ENCODE measurements around the gene NFIA. TPM values are rescaled to one million over a fixed set of nuclear protein-coding genes. Genes with fewer than 3 reads are reported as not detected.
"Not testable (repeated sequence)": the region's sequence is repeated elsewhere in the genome, so short reads cannot be mapped to it uniquely, and the experiment has no call there.

Gene NFIA
- total RNA-seq, 2 experiments from 2014 or later = 4.2 to 5.7 TPM

DNA sequence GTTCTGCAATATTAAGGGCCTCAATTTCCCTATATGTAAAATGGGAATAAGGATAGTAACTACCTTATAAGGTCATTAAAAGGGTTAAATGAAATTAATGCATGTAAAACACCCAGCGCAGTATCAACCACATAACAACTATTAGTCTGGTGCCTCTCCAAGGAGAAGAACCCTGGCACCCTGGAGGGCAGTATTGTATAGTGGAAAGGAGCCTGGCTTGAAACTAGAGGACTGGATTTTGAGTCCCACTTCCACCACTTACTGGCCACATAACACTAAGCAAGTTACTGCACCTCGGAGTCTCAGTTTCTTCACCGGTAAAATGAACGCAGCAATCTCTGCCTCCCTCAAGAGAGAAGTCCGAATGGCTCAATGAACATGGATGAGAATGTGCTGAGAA is 385.5 kb downstream of the NFIA start:
- H3K27me3 Mint-ChIP-seq; H3K9me3 Mint-ChIP-seq; H3K4me1 Mint-ChIP-seq; POLR2A ChIA-PET; H3K36me3 Mint-ChIP-seq; H3K4me3 Mint-ChIP-seq; H3K27ac Mint-ChIP-seq; ATAC-seq (ENCODE audit: low read depth); DNase-seq: not testable (repeated sequence)

DNA sequence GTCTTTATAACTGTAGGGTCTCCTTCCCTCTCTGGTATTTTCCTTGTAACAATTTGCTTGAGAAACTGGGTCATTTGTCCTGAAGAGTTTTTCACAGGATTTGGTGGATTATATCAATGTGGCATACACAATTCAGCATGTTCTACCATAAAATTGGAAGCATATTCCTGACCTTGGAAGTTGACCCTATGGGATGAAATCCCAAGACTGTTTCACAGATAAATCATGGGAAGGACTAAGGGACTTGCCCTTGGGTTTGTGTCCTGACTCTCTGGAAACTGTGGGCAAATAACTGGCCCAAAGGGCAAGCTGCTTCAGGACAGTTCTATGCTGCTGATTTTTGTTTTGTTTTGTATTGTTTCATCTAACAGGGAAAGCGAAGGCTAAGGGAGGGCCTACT is 387.0 kb downstream of the NFIA start:
- H3K27ac Mint-ChIP-seq = no peak overlapping the region
- ATAC-seq (ENCODE audit: low read depth) = no peak

DNA sequence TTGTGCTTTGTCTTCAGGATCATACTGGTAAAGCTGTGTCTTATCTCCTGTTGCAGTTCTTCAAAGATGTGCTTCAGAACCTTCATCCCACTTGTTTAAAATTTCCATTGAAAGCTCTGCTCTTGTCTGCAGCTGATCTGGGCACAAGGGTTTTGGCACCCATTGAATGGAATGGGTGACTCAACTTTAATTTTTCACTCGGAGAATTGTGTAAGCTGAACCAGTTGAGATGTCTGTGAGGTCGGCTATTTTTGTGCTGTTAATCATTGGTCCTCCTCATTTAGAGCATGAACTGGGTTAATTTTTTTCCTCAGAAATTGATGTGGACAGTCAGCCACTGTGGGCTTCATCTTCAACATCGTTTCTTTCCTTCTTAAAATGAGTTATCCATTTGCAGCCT is 390.5 kb downstream of the NFIA start:
- Mint-ChIP-seq H3K27me3 (peaks cover 10% of the 10 kb centered on the region), H3K4me3 (no peak overlapping the region), H3K27ac (no peak overlapping the region), H3K4me1 (no peaks in the 10 kb centered on the region), H3K9me3 (no peaks in the 10 kb centered on the region), H3K36me3 (no peaks in the 10 kb centered on the region)
- DNase-seq = no peak
- POLR2A ChIA-PET = no interaction called here
- no peak for ATAC-seq (ENCODE audit: low read depth)

More for the DNA sequence above, 387.0 kb downstream of the NFIA start:
- POLR2A ChIA-PET = no interaction called here
- Mint-ChIP-seq H3K36me3 (no peaks in the 10 kb centered on the region), H3K27me3 (peaks cover 2% of the 10 kb centered on the region), H3K4me3 (no peak overlapping the region), H3K9me3 (no peaks in the 10 kb centered on the region), H3K4me1 (no peaks in the 10 kb centered on the region)
- no peak for DNase-seq

DNA sequence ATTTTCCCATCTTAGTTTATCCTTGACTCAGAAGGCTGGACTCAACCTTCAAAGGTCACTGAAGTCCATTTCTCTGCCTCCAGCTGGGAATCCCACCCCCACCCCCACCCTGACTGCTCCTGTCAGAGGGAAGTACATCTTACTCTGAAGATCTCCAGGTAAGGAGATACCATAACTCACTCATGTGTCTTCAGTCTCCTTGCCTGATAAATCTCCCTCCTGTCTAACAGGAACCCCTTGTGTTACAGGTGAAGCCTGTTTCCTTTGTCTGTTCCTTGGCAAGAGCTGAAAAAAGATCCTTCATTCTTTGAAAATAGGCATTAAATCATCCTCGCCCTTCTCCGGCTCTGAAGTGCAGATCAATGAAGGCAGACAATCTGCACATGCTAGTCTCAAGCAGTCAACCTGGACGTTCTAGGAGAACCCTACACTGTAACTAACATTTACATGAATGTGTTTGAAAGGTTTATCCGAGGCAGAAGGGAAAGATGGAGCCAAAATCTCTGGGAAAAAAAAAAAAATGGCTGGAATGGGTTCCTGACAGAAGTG is 392.0 kb downstream of the NFIA start:
- POLR2A ChIA-PET = no interaction called here
- Mint-ChIP-seq H3K9me3 (no peaks in the 10 kb centered on the region), H3K4me3 (no peak overlapping the region), H3K27ac (no peak overlapping the region), H3K4me1 (no peaks in the 10 kb centered on the region), H3K27me3 (peaks cover 19% of the 10 kb centered on the region), H3K36me3 (no peaks in the 10 kb centered on the region)
- DNase-seq (no peak), ATAC-seq (ENCODE audit: low read depth) (no peak)

DNA sequence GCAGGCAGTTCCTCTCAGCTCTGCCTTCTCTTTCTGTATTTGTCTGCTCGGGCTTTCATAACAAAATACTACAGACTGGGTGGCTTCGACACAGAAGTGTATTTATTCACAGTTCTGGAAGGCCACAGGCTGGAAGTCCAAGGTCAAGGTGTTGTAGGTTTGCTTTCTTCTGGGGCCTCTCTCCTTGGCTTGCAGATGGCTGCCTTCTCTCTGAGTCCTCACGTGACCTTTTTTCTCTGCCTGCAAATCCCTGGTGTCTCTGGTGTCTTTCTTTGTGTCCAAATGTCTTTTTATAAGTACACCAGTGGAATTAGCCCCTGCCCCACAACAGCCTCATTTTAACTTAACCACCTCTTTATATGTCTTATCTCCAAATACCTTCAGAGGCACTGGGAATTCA is 392.6 kb downstream of the NFIA start:
- POLR2A ChIA-PET = no interaction called here
- H3K4me1 Mint-ChIP-seq = no peaks in the 10 kb centered on the region
- ATAC-seq (ENCODE audit: low read depth) (no peak), DNase-seq (no peak)
- H3K9me3 Mint-ChIP-seq = no peaks in the 10 kb centered on the region
- peaks cover 24% of the 10 kb centered on the region for H3K27me3 Mint-ChIP-seq
- H3K4me3 Mint-ChIP-seq = no peak overlapping the region
- no peaks in the 10 kb centered on the region for H3K36me3 Mint-ChIP-seq
- no peak overlapping the region for H3K27ac Mint-ChIP-seq

DNA sequence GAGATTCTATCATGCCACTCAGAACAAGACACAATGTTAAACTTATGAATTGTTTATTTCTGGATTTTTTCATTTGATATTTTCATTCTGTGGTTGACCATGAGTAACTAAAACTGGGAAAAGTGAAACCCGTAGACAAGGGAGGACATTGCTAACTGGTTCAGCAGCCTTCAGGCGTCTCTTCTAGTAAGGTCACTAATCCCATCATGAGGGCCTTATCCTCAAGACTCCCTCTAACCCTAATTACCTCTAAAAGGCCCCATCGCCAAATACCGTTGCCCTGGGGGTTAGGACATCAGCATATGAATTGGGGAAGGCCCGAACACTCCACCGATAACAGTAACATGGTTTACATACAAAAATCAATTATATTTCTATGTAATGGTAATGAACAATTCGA is 394.9 kb downstream of the NFIA start:
- Mint-ChIP-seq H3K27ac (no peak overlapping the region), H3K36me3 (no peaks in the 10 kb centered on the region), H3K4me1 (no peaks in the 10 kb centered on the region), H3K27me3 (peaks cover 34% of the 10 kb centered on the region), H3K4me3 (no peak overlapping the region), H3K9me3 (no peaks in the 10 kb centered on the region)
- DNase-seq (no peak), ATAC-seq (ENCODE audit: low read depth) (no peak)
- POLR2A ChIA-PET = no interaction called here

DNA sequence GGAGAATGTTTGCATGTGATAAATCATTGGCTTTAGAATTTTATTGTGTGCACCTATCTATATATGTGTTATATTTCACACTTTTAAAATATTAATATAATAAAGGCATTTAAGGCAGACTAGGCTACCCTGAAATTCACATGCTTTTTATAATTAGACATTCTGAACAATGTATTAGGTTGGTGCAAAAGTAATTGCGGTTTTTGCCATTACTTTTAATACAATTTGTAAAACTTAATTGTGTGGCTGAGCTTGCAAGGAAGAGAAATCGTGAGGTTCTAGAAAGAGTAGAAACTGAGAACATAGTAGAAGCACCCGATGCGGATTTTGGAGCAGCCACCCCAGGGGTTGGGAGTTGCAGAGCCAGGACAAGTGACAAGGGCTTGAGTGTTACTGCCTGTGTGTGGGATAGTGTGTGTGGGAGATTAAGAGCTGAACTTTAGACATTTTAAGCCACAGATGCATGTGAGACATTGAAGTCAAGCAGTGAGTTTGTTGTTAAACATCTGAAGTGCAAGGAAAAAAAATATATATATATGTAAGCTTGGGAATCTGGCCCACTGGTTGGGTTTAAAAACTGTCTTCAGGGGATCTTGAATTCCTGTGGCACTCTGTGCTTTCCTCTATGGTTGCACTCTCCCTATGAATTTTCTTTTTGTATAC is 398.0 kb downstream of the NFIA start:
- DNase-seq = no peak
- H3K36me3 Mint-ChIP-seq = no peaks in the 10 kb centered on the region
- no peaks in the 10 kb centered on the region for H3K9me3 Mint-ChIP-seq
- POLR2A ChIA-PET = no interaction called here
- peaks cover 39% of the 10 kb centered on the region for H3K27me3 Mint-ChIP-seq
- no peak for ATAC-seq (ENCODE audit: low read depth)
- H3K4me3 Mint-ChIP-seq = no peak overlapping the region
- H3K27ac Mint-ChIP-seq = no peak overlapping the region
- H3K4me1 Mint-ChIP-seq = no peaks in the 10 kb centered on the region

DNA sequence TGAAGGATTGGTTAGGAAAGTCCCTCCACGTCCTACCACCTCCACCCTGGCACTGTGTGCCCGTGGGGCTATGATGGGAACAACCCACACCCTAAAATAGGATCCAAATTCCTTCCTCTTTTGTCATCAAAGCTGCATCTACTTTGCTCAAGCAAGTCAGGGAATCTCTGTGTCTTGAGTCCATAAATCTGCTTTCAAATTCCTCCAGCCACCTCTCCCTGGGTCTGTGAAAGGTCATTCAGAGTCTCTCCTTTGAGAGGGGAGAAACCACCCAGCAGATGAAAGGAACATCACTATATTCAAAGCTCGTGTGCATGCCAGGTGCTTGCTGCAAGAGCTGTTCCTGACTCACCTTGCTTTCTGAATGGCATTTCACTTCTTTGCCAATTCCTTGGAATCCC is 399.0 kb downstream of the NFIA start:
- DNase-seq = no peak
- H3K4me1 Mint-ChIP-seq = peaks cover under 1% of the 10 kb centered on the region
- POLR2A ChIA-PET = no interaction called here
- H3K27me3 Mint-ChIP-seq = peaks cover 38% of the 10 kb centered on the region
- no peak overlapping the region for H3K4me3 Mint-ChIP-seq
- ATAC-seq (ENCODE audit: low read depth) = no peak
- H3K36me3 Mint-ChIP-seq = no peaks in the 10 kb centered on the region
- no peak overlapping the region for H3K27ac Mint-ChIP-seq
- no peaks in the 10 kb centered on the region for H3K9me3 Mint-ChIP-seq

DNA sequence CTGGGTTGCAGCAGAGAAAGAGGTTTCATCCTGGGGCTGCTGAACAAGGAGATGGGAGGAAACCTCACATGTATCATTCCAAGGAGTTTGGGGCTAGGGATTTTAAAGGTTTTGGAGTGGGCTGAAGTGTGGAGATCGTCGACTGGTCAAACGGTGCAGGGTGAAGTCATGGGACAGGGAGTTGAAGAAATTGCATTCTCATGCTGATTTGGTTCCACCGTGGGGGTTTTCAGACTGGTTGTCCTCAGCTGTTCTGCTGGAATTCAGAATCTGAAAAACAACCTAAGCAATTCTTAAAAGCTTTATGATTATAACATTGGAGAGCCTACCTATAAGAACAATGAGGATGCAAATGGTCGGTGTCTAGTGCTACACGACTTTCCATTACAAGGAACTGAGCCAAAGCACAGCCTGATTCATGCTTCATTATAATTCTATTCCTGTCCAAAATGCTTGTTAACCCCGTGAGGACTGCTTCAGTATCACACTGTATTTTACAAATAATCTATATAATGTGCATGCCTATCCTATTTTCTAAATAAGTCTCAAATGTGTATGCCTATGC is 399.9 kb downstream of the NFIA start:
- Mint-ChIP-seq H3K36me3 (no peaks in the 10 kb centered on the region), H3K27ac (no peak overlapping the region), H3K4me1 (peaks cover 2% of the 10 kb centered on the region), H3K9me3 (no peaks in the 10 kb centered on the region), H3K4me3 (no peak overlapping the region), H3K27me3 (peaks cover 36% of the 10 kb centered on the region)
- DNase-seq (no peak), ATAC-seq (ENCODE audit: low read depth) (no peak)
- POLR2A ChIA-PET = no interaction called here

DNA sequence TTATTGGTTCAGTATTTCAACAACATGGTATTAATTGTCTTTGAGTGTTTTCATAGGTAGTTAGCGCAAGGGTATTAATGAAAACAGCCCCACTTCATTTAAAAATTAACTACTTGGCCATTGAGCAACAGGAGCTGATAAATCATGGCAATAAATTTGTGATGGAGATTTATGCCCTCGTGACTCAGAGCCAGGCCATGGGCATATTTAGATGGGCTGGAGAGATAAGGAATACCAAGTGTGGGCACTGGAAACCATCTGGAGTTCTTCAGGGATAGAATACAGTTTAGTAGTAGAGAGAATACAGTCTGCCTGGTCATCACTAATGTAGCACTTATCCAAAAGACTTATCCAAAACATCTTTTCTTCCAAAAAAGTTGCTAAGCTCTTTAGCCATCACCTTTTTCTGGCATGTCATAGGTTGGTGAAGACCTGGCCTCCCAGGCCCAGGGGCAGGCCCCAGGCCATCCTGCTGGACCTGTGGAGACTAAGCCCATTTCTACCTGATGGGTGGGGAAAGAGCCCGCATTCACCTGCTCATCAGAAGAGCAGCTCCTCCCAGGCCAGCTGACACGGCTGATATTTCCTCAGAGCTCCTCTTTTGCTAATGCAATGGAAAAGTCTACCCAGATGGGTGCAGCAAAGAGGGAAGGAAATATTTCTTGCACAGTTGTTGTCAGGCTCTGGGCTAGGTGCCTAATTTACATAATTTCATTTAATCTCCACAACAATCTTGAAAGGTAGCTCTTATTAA is 404.6 kb downstream of the NFIA start:
- Mint-ChIP-seq H3K27me3 (peaks cover 12% of the 10 kb centered on the region), H3K4me1 (peaks cover 2% of the 10 kb centered on the region), H3K9me3 (no peaks in the 10 kb centered on the region), H3K36me3 (no peaks in the 10 kb centered on the region), H3K27ac (no peak overlapping the region), H3K4me3 (no peak overlapping the region)
- DNase-seq (no peak), ATAC-seq (ENCODE audit: low read depth) (no peak)
- POLR2A ChIA-PET = no interaction called here

DNA sequence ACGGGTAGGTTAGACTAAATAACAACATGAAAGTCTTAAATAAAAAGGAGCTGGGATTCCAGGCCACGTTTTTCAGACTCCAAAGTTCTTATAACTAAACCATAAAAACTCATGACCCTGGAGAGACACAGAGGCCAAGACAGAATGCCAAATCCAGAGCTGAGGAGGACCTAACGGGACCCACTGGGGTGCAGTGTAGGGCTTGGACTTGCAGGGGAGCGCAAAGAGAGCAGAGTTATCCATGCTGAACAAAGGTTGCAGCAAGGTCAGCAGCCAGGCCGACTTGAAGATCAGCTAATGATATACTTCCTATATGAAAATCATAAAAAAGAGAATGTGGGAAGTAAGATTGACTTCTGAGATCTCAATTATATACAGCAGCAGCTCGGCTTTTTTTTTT is 405.4 kb downstream of the NFIA start:
- Mint-ChIP-seq H3K36me3 (no peaks in the 10 kb centered on the region), H3K4me1 (peaks cover 2% of the 10 kb centered on the region), H3K4me3 (no peak overlapping the region), H3K27ac (no peak overlapping the region), H3K27me3 (peaks cover 10% of the 10 kb centered on the region), H3K9me3 (no peaks in the 10 kb centered on the region)
- POLR2A ChIA-PET = no interaction called here
- ATAC-seq (ENCODE audit: low read depth) (no peak), DNase-seq (no peak)

DNA sequence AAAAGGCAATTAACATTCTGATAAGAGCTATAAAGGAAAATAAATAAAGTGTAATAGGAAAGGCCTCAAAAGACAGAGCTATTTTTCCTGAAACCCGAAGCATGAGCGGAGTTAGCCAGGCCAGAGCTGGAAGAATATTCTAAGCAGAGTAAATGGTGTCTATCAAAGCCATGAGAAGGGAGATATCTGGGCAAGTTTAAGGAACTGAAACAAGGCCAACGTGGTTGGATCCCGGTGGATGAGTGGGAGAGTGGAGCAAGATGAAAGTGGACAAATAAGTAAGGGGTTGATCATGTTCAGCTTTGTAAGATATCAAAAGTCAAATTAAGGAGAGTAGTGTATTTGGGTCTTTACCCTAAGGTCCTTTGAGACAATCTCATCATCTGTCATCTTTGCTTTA is 408.6 kb downstream of the NFIA start:
- H3K9me3 Mint-ChIP-seq = no peaks in the 10 kb centered on the region
- peaks cover 6% of the 10 kb centered on the region for H3K4me1 Mint-ChIP-seq
- ATAC-seq (ENCODE audit: low read depth) (no peak), DNase-seq (no peak)
- H3K36me3 Mint-ChIP-seq = no peaks in the 10 kb centered on the region
- POLR2A ChIA-PET = no interaction called here
- H3K27me3 Mint-ChIP-seq = peaks cover 2% of the 10 kb centered on the region
- no peak overlapping the region for H3K4me3 Mint-ChIP-seq
- H3K27ac Mint-ChIP-seq = no peak overlapping the region

DNA sequence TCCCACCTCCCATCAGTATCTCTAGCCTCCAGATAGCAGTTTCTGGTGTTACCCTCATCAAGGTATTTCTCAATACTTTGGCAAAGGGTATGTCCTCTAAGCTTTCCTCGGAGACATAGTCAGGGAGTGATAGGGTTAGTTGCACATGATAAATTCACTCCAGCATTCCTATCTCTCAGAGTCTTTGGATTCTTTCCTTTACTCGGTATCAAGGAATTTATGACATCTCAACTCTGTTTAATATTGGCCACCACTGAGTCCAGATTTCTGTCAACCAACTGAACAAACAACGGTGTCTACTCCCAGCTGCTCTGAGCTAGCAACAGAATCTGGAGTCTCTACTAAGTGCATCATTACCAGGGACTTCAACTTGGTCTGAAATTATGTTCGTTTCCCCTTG is 409.1 kb downstream of the NFIA start:
- DNase-seq = no peak
- Mint-ChIP-seq H3K9me3 (no peaks in the 10 kb centered on the region), H3K27ac (no peak overlapping the region), H3K36me3 (no peaks in the 10 kb centered on the region), H3K27me3 (peaks cover 2% of the 10 kb centered on the region), H3K4me3 (no peak overlapping the region), H3K4me1 (peaks cover 4% of the 10 kb centered on the region)
- ATAC-seq (ENCODE audit: low read depth) = no peak
- POLR2A ChIA-PET = no interaction called here

DNA sequence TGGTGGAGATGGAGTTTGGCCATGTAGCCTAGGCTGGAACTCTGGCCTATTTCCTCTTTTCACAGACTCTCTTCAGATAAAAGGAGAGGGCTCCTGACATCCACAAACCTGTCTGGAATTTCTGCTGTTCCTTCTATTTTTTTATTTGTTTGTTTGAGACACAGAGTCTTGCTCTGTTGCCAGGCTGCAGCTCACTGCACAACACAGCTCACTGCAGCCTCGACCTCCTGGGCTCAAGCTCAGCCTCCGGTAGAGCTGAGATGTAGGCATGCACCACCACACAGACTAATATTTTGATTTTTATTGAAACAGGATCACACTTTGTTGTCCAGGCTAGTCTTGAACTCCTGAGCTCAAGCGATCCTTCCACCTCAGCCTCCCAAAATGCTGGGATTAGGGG is 411.6 kb downstream of the NFIA start:
- POLR2A ChIA-PET = no interaction called here

More for the DNA sequence above, 411.6 kb downstream of the NFIA start:
- Mint-ChIP-seq H3K27ac (no peak overlapping the region), H3K27me3 (peaks cover 7% of the 10 kb centered on the region), H3K4me3 (no peak overlapping the region), H3K4me1 (peaks cover 4% of the 10 kb centered on the region), H3K36me3 (no peaks in the 10 kb centered on the region), H3K9me3 (no peaks in the 10 kb centered on the region)
- no peak for ATAC-seq (ENCODE audit: low read depth)
- DNase-seq = no peak
